A549 (cell line): ENCODE data around the gene TTLL11.

Experiments used
- CTCF ChIP-seq: fragments of >200 bp; sonication (Bioruptor Twin); formaldehyde crosslinking; IDR thresholded peaks from 3 replicates; pipeline ENCODE4 v1.5.1; 2016
- POLR2A ChIP-seq: IDR thresholded peaks from 2 replicates; pipeline ENCODE4 v1.6.1; 2012; ENCODE audit warnings: mild to moderate bottlenecking, low read length
- TF ChIP-seq, protein P1 (sequence below): IDR thresholded peaks from 2 replicates; pipeline ENCODE4 v1.6.1; 2012

DNA sequence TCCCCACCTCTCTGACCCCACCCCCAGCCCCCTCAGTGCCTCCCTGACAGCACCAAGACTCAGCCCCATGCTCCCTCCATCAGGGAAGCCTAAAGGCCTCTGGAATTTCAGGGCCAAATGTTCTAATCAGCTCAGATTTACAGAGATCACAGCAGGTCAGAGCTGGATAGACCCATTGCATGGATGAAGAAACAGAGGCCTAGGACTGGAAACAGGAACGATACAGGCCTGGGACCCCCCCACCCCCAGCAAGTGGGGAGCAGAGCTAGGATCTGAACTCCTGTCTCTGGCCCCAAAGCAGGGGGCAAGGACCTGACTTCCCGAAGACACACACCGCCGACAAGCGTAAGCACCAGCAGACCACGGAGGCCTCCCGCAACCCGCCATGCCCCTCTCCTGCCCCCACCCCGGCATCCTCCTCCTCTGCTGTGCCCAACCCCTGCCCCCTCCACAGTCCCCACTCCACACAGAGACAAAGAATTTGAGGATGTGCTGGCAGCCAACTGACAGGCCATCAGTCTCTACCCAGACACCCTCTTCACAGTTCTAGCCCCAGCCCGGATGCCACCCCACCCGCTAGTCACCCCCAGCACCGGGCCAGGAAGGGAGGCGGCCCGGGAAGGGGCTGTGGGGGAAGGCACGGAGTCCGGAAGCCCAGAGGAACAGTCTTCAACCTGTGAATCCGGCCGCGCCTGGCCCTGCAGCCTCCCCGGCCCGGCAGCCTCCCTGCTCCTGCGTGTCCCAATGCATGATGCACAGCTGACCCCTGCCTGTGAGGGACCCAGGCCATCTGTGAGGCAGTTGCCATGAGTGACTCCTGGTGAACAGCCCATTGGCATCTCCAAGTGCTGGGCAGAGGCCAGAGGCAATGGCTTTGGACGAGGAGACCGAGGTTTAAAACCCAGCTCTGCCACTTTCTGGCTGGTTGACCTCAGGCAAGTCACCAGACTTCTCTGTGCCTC, 35.2 kb upstream of the TTLL11 start:
- TF ChIP-seq, protein P1, sequence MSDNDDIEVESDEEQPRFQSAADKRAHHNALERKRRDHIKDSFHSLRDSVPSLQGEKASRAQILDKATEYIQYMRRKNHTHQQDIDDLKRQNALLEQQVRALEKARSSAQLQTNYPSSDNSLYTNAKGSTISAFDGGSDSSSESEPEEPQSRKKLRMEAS: no peak
- TF ChIP-seq POLR2A (no peak), CTCF (no peak)
